Muscle layer of duodenum (tissue), 2 donors: Measurements from ENCODE around the gene LST1.

ENCODE experiments used
- H3K27ac ChIP-seq: one replicate; pipeline ENCODE4 v1.7.0; 2013; ENCODE audit warnings: mild to moderate bottlenecking, low read length
- H3K27me3 ChIP-seq: one replicate; pipeline ENCODE4 v1.7.0; 2013; ENCODE audit warnings: low read depth, mild to moderate bottlenecking, control low read depth, low read length
- H3K36me3 ChIP-seq, 2 donors: one replicate each; pipeline ENCODE4 v1.7.0; 2013; ENCODE audit warnings: low read length in 2 of 2, control low read depth in 1 of 2, mild to moderate bottlenecking in 1 of 2; ENCODE audit not compliant: insufficient read depth in 2 of 2, control insufficient read depth in 1 of 2
- H3K4me1 ChIP-seq, 2 donors: one replicate each; pipeline ENCODE4 v1.7.0; 2013; ENCODE audit warnings: low read length in 2 of 2, mild to moderate bottlenecking in 2 of 2, control low read depth in 1 of 2, moderate library complexity in 1 of 2; ENCODE audit not compliant: insufficient read depth in 2 of 2, control insufficient read depth in 1 of 2
- H3K4me3 ChIP-seq, 2 donors: one replicate each; pipeline ENCODE4 v1.7.0; 2013; ENCODE audit warnings: low read length in 2 of 2, low read depth in 1 of 2, mild to moderate bottlenecking in 1 of 2
- H3K9me3 ChIP-seq, 2 donors: one replicate each; pipeline ENCODE4 v1.7.0; 2013; ENCODE audit warnings: low read length in 2 of 2, control low read depth in 1 of 2, mild to moderate bottlenecking in 1 of 2; ENCODE audit not compliant: control insufficient read depth in 1 of 2
- donor health status: healthy.

Gene LST1

DNA sequence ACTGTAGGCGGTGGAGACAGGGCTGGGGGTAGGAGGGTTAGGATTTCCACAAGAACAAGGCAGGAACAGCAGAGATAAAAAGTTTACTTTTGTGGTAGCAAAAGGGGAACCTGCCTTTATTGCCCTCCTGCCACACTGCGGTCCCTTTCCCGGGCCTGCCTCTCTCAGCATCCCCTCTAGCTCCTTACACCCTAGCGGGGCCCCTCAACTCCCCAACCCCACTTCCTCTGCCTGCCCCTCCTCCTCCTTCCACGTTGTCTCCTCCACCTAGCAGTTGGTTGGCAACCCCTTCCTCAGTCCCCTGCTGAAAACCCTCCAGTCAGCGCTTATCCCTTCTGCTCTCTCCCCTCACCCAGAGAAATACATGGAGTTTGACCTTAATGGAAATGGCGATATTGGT is 29.7 kb downstream of the LST1 start:
- peak overlapping the region in 1 of 2 donors; percentile 50 for H3K4me3 ChIP-seq
- no peaks in the 10 kb centered on the region for H3K4me1 ChIP-seq
- no peaks in the 10 kb centered on the region for H3K9me3 ChIP-seq
- no peaks in the 10 kb centered on the region for H3K36me3 ChIP-seq
- H3K27me3 ChIP-seq = no peaks in the 10 kb centered on the region
- H3K27ac ChIP-seq = peak overlapping the region; percentile 56

DNA sequence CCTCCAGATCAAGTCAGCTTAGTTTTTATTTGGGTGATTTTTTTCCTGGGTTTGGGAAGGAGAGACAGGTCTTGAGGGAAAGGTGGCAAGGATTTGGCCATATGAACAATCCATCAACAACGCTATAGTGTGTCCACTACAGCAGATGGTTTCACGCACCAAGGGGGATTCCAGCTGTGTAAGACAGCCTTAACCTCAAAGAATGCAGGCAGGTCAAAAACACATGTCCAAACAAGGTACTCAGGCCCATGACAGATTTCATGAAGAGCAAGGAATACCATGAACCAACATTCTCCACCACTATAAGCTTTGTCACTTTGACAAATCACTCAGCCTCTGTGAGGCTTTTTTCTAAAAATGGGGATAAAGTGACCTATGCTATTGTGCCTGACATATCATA is 30.9 kb downstream of the LST1 start:
- no peaks in the 10 kb centered on the region for H3K27me3 ChIP-seq
- no peaks in the 10 kb centered on the region for H3K36me3 ChIP-seq
- H3K27ac ChIP-seq = no peak overlapping the region
- H3K4me3 ChIP-seq = no peak overlapping the region
- H3K4me1 ChIP-seq = peaks cover 0 to 7% of the 10 kb centered on the region in 2 donors
- no peaks in the 10 kb centered on the region for H3K9me3 ChIP-seq

DNA sequence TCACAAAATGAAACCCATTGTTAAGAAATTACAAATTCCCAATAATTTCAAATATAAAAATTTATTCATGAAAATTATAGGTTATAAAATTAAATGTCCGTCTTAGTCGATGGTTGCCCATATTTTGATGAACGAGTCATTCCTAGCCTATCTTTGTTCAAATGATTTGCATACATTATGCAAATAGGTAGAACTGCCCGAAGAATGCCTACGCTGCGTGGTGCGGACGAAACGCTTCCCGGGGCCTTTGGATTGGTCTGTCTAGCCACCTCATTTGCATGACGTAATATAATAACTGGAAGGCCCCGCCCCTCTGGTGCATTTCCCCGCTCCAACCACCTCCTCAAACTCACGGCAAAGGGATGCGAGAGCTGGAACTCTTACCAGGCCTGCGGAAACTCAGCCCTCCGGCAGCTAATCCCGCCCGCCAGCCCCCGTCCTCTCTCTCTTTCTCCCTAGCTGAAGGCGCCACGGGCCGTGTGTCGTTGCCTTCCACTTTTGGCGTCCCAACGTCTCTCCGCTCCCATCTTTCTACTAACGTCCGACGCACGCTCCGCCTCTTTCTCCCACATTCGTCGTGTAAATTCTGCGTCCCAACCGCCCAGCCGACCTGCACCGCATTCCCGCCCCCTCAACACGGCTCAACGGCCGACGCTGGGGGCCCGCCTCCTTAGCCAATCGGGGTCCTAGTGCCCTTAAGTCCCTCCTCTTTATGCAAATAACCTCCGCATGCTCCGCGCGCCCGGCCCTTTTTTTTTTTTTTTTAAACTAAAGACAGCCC is 33.9 kb downstream of the LST1 start:
- peak overlapping the region; percentile 92 for H3K27ac ChIP-seq
- H3K4me1 ChIP-seq = peaks cover 0 to 17% of the 10 kb centered on the region in 2 donors
- no peaks in the 10 kb centered on the region for H3K9me3 ChIP-seq

DNA sequence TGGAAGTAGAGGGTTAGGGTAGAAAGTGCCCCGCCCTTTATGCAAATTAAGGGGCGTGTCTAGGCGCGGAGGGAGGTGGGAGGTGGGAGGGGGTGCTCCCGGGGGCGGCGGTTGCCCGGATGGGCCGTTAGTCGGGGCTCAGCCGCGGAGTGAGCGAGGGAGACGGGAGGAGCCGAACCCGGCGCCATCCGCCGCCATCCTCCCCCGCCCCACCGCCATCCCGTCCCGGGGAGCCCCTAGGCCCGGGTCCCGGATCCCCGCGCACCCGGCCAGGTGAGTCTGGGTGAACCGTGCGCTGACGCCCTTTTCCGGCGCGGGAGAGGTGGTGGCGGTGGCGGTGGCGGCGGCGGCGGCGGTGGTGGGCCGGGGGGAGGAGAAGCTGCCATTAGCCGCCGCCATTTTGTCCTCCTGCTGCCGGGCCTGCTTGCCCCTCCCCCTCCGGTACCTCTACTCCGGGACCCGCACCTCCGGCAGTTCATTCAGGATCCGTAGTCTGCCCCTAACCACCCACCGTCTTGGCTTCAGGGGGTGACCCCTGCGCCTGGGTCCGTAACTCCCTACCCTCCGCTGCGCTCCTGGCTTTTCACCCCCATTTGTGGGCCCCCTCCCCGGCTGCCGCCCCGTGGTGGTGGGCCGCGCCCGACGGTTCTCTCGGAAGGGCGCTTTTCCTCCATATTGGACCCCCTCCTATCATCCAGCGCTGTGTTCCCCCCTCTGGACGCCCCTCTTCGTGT is 34.7 kb downstream of the LST1 start, which contains the start of gene PRRC2A:
Gene PRRC2A (plus strand): TSS at position 130 of the 734 bp plus-strand sequence. CDS start 2,075 bp downstream, outside the sequence.
- Histone ChIP-seq H3K27me3 (no peaks in the 10 kb centered on the region), H3K4me1 (peaks cover 0 to 17% of the 10 kb centered on the region in 2 donors), H3K9me3 (no peaks in the 10 kb centered on the region), H3K36me3 (peaks cover 21 to 26% of the 10 kb centered on the region in 2 donors), H3K27ac (peak within 1 kb of the TSS; percentile 92), H3K4me3 (peak within 1 kb of the TSS; percentile 93)

More for the DNA sequence above, 33.9 kb downstream of the LST1 start:
- peaks cover 13 to 19% of the 10 kb centered on the region in 2 donors for H3K36me3 ChIP-seq
- no peaks in the 10 kb centered on the region for H3K27me3 ChIP-seq
- peak overlapping the region; percentile 93 for H3K4me3 ChIP-seq

DNA sequence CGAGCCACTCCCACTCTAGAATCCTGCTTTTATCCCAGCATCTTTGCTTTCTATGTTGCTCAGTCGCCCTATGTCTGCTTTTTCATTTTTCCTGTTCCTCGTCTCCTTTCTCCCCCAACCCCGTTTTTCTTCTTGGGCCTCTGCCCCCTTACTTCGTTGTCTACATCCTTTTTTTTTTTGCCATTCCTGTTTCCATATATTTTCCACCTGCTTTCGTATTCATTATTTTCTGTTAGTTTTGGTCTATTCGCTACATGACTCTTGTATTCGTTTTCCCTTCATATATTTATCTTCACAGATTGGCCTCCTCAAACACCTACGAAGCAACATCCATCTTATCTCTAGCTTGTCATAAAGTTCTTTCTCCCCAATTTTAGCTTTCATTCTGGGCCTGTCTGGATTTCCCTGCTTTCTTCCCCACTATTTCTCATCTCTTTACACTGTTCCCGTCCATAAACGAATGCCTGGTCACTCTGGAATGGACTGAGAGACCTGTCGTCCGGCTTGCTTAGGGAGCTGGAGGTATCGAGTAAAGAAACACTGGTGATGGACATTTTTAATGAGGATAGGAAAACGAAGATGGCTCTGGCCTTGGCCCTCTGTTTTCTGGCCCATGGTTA is 35.4 kb downstream of the LST1 start:
- Histone ChIP-seq H3K4me1 (peaks cover 0 to 17% of the 10 kb centered on the region in 2 donors), H3K27ac (peak overlapping the region; percentile 92), H3K36me3 (peaks cover 27 to 33% of the 10 kb centered on the region in 2 donors), H3K27me3 (no peaks in the 10 kb centered on the region), H3K9me3 (no peaks in the 10 kb centered on the region), H3K4me3 (peak overlapping the region; percentile 93)

DNA sequence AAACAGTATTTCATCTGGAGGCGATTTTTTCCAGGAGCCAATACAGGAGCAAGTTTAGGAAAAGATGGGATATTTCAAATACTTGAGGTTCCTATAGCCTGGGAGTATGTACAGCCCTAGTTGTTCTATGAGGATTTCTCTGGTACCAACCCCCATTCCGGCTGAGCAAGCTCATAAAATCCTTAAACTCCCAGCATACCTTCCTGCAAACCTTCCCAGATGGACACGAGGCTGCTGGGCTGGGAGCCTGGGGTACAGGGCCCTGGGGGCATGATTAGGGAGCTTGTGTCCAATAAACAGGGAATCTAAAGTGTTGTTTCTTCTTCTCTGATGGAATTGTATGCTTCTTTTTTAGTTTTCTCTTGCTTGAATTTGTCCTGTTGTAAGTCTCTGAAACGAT is 35.9 kb downstream of the LST1 start:
- Histone ChIP-seq H3K27ac (peak overlapping the region; percentile 92), H3K9me3 (no peaks in the 10 kb centered on the region), H3K36me3 (peaks cover 33 to 38% of the 10 kb centered on the region in 2 donors), H3K4me3 (peak overlapping the region; percentile 93), H3K27me3 (no peaks in the 10 kb centered on the region), H3K4me1 (peaks cover 0 to 17% of the 10 kb centered on the region in 2 donors)

DNA sequence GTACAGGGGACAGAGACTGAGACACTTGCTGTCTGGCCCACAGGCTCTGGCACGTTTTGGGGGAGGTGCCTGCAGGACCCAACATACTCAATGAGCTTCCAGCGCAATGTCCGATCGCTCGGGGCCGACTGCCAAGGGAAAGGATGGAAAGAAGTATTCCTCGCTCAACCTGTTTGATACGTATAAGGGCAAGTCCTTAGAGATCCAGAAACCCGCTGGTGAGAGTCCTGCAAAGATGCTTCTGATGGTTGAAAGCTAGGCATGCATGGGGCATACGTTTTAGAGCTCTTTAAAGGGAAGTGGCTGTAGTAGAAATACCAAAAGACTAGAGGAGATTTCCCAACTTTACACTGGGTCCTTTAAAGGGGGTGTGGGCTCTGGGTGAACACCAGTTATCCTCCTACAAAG is 36.6 kb downstream of the LST1 start:
- peak overlapping the region; percentile 93 for H3K4me3 ChIP-seq
- H3K36me3 ChIP-seq = peaks cover 40 to 45% of the 10 kb centered on the region in 2 donors
- H3K27ac ChIP-seq = peak overlapping the region; percentile 92

DNA sequence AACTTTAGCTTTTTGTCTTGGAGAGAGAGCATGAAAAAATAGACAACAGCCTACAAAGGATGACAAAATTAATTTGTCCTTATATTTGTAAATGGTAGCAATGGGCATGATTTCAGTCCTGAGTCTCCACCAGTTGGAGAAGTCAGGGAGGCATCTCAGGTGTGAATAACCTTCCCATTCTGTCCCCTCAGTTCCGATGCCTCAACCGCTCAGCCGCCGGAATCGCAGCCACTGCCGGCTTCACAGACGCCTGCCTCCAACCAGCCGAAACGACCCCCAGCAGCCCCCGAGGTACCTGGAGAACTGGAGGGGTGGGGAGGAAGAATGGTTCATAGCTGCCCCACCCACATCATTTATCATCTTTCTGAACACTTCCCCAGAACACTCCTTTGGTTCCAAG is 38.0 kb downstream of the LST1 start:
- Histone ChIP-seq H3K9me3 (no peaks in the 10 kb centered on the region), H3K4me1 (peaks cover 0 to 17% of the 10 kb centered on the region in 2 donors), H3K36me3 (peaks cover 53 to 59% of the 10 kb centered on the region in 2 donors), H3K27ac (no peak overlapping the region), H3K4me3 (no peak overlapping the region), H3K27me3 (no peaks in the 10 kb centered on the region)

More for the DNA sequence above, 36.6 kb downstream of the LST1 start:
- H3K9me3 ChIP-seq = no peaks in the 10 kb centered on the region
- no peaks in the 10 kb centered on the region for H3K27me3 ChIP-seq
- peaks cover 0 to 17% of the 10 kb centered on the region in 2 donors for H3K4me1 ChIP-seq

DNA sequence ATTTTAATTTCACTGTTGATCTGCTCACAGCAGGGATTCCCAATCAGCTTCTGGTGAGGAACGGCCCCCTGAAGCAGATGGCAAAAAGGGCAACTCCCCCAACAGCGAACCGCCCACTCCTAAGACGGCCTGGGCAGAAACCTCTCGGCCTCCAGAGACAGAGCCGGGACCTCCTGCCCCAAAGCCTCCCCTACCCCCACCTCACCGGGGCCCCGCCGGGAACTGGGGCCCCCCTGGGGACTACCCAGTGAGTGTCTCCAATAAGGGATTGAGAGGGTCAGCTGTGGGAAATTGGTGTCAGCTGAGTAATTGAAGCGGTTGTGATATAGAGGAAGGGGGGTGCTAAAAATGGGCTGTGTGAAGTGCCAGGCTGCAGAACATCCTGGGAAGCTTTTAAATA is 40.9 kb downstream of the LST1 start:
- Histone ChIP-seq H3K27ac (no peak overlapping the region), H3K4me3 (no peak overlapping the region), H3K4me1 (peaks cover 0 to 10% of the 10 kb centered on the region in 2 donors), H3K9me3 (no peaks in the 10 kb centered on the region), H3K36me3 (peaks cover 70 to 88% of the 10 kb centered on the region in 2 donors), H3K27me3 (no peaks in the 10 kb centered on the region)

DNA sequence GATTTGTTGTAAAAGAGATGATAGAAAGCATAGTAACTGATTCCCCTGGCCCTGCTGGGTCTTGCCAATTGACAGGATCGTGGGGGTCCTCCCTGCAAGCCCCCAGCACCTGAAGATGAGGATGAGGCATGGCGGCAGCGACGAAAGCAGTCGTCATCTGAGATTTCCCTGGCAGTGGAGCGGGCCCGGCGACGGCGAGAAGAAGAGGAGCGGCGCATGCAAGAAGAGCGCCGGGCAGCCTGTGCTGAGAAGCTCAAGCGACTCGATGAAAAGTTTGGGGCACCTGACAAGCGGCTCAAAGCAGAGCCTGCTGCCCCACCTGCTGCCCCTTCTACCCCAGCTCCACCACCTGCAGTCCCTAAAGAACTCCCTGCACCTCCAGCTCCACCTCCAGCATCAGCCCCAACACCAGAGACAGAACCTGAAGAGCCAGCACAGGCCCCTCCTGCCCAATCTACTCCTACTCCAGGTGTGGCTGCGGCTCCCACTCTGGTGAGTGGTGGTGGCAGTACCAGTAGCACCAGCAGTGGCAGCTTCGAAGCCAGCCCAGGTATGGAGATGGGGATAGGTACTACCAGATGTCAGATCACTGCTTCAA is 41.7 kb downstream of the LST1 start:
- Histone ChIP-seq H3K27ac (no peak overlapping the region), H3K36me3 (peaks cover 78 to 96% of the 10 kb centered on the region in 2 donors), H3K27me3 (no peaks in the 10 kb centered on the region), H3K4me3 (no peak overlapping the region), H3K9me3 (no peaks in the 10 kb centered on the region), H3K4me1 (peaks cover 0 to 5% of the 10 kb centered on the region in 2 donors)

DNA sequence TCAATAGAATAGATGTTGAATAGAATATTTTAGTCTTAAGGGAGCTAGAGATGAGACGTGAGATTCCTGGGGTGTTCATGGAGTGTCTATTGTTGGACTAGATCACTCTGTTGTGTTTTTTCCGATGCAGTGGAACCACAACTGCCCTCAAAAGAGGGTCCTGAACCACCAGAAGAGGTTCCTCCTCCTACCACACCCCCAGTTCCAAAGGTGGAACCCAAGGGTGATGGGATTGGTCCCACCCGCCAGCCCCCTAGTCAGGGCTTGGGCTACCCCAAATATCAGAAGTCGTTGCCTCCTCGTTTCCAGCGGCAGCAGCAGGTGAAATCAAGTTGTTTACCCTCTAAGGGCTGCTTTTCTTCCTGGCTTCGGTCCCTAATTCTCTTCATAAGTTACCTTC is 42.9 kb downstream of the LST1 start:
- H3K27ac ChIP-seq = no peak overlapping the region
- H3K4me1 ChIP-seq = peaks cover 0 to 3% of the 10 kb centered on the region in 2 donors
- H3K36me3 ChIP-seq = peaks cover 73 to 97% of the 10 kb centered on the region in 2 donors
- no peak overlapping the region for H3K4me3 ChIP-seq
- no peaks in the 10 kb centered on the region for H3K9me3 ChIP-seq
- no peaks in the 10 kb centered on the region for H3K27me3 ChIP-seq
